Measurements from ENCODE around the gene GPR55.

The GPR55 gene

GRCh38 chr2:230899786-230900185 is 25.3 kb downstream of the GPR55 start:
- no peak for DNase-seq

GRCh38 chr2:230899287-230899686 is 25.8 kb downstream of the GPR55 start:
- no peak for DNase-seq

GRCh38 chr2:230898713-230899091 is 26.3 kb downstream of the GPR55 start:
- DNase-seq, result no peak

- DNase-seq, result no peak
These were observed 26.9 kb downstream of the GPR55 start for GRCh38 chr2:230898016-230898712.

- no peak for DNase-seq
These were observed 28.5 kb downstream of the GPR55 start for GRCh38 chr2:230896346-230897115.

- DNase-seq, result no peak
These were observed 29.3 kb downstream of the GPR55 start for GRCh38 chr2:230895536-230896345.

GRCh38 chr2:230893841-230894781 is 30.9 kb downstream of the GPR55 start:
- DNase-seq, result no peak

GRCh38 chr2:230893338-230893737 is 31.7 kb downstream of the GPR55 start:
- no peak for DNase-seq

- DNase-seq, result peak; percentile 6
These were observed 33.5 kb downstream of the GPR55 start for GRCh38 chr2:230891509-230891908.

- DNase-seq, result no peak
These were observed 34.0 kb downstream of the GPR55 start for GRCh38 chr2:230891064-230891463.

- no peak for DNase-seq
These were observed 34.4 kb downstream of the GPR55 start for GRCh38 chr2:230890646-230891045.

GRCh38 chr2:230889911-230890601 is 35.0 kb downstream of the GPR55 start:
- DNase-seq, result no peak

- DNase-seq, result no peak
These were observed 36.1 kb downstream of the GPR55 start for GRCh38 chr2:230888824-230889400.

- DNase-seq, result no peak
These were observed 37.7 kb downstream of the GPR55 start for GRCh38 chr2:230887342-230887741.

- no peak for DNase-seq
These were observed 38.4 kb downstream of the GPR55 start for GRCh38 chr2:230886671-230887071.

GRCh38 chr2:230886206-230886605 is 38.8 kb downstream of the GPR55 start:
- no peak for DNase-seq

- no peak for DNase-seq
These were observed 39.4 kb downstream of the GPR55 start for GRCh38 chr2:230885463-230886130.

- DNase-seq, result no peak
These were observed 43.2 kb downstream of the GPR55 start for GRCh38 chr2:230881840-230882239.

- DNase-seq, result no peak
These were observed 45.2 kb downstream of the GPR55 start for GRCh38 chr2:230879891-230880290.

- no peak for DNase-seq
These were observed 45.7 kb downstream of the GPR55 start for GRCh38 chr2:230879271-230879882.
